Panc1 (cell line): ENCODE results near the gene FCAMR. TPM values are rescaled to one million over a fixed set of nuclear protein-coding genes. Genes with fewer than 3 reads are reported as not detected.

Experiments used
- ATAC-seq: fragments of 200-7000 bp; cut with Tn5 transposase; 2 replicates; pipeline ENCODE4 v1.9.1; 2020; ENCODE audit warnings: mild to moderate bottlenecking, moderate library complexity
- BruUV-seq: library from RNA; stranded (reverse); fragments of 400-500 nt; replicated peaks from 2 replicates; lab custom pipeline; 2021; lab: Mats Ljungman, UMichigan
- CTCF ChIA-PET: fragments of 300-600 bp; sonication (Branson Sonifier 250); formaldehyde crosslinking; loops from one replicate; lab custom pipeline; 2022; ENCODE audit warnings: antibody characterized with exemption; lab: Charles Lee
- POLR2A ChIA-PET: fragments of 300-600 bp; sonication (Branson Sonifier 250); formaldehyde crosslinking; loops from one replicate; lab custom pipeline; 2022; ENCODE audit warnings: antibody characterized with exemption; lab: Charles Lee
- DNase-seq: peaks from one replicate; pipeline ENCODE4 v3.0.0-alpha.2; 2010; ENCODE audit warnings: low read depth, low spot score
- H3K27ac ChIP-seq: 2 replicates; pipeline ENCODE4 v1.5.1; 2011; ENCODE audit warnings: mild to moderate bottlenecking, low read length, inconsistent platforms
- H3K27me3 ChIP-seq: fragments of 200-500 bp; sonication (Bioruptor generic); 2 replicates; pipeline ENCODE4 v1.6.0; 2014; ENCODE audit warnings: low read length, inconsistent platforms; ENCODE audit not compliant: control insufficient read depth, insufficient read depth
- H3K36me3 ChIP-seq: fragments of 200-500 bp; sonication (Bioruptor generic); 2 replicates; pipeline ENCODE4 v1.5.1; 2014; ENCODE audit warnings: inconsistent platforms, mild to moderate bottlenecking, low read length, moderate library complexity; ENCODE audit not compliant: control insufficient read depth, insufficient read depth
- H3K4me1 ChIP-seq: 2 replicates; pipeline ENCODE4 v1.5.1; 2011; ENCODE audit warnings: inconsistent platforms, mild to moderate bottlenecking, low read length, moderate library complexity; ENCODE audit not compliant: control insufficient read depth, insufficient read depth
- H3K4me3 ChIP-seq, 2 experiments: 2 replicates each; pipeline ENCODE4 v1.5.1; 2011 to 2012; ENCODE audit warnings: low read depth in 2 of 2, low read length in 2 of 2, mild to moderate bottlenecking in 2 of 2, inconsistent platforms in 1 of 2, moderate library complexity in 1 of 2
- H3K9me3 ChIP-seq: fragments of 200-500 bp; sonication (Bioruptor generic); 2 replicates; pipeline ENCODE4 v1.5.1; 2014; ENCODE audit warnings: low read depth, mild to moderate bottlenecking, inconsistent platforms, low read length, moderate library complexity; ENCODE audit not compliant: control insufficient read depth, insufficient read depth
- POLR2AphosphoS5 ChIP-seq: IDR thresholded peaks from 2 replicates; pipeline ENCODE4 v1.6.1; 2012; ENCODE audit warnings: mild to moderate bottlenecking, low read depth, low read length, moderate library complexity
- SIN3A ChIP-seq: IDR thresholded peaks from 2 replicates; pipeline ENCODE4 v1.6.1; 2012; ENCODE audit warnings: low read depth, mild to moderate bottlenecking, low read length, moderate library complexity, borderline replicate concordance; ENCODE audit not compliant: insufficient read depth
- TCF7L2 ChIP-seq: IDR thresholded peaks from 2 replicates; pipeline ENCODE4 v1.6.1; 2011; ENCODE audit warnings: mild to moderate bottlenecking, low read depth, low read length, inconsistent platforms
- in situ Hi-C: cut with HindIII; loops from 2 replicates; pipeline ENCODE4 v1.10.0; 2016; ENCODE audit warnings: low sequenced_read_pairs, low pct_unique_long_range_greater_than_20kb
- intact Hi-C: fragments of 100-400 bp; cut with micrococcal nuclease; formaldehyde crosslinking; loops from one replicate; pipeline ENCODE4 v1.10.0; 2022; ENCODE audit not compliant: unreplicated experiment
- total RNA-seq: library from RNA; stranded (reverse); gene quantifications from one replicate; pipeline ENCODE4 v1.2.1, GENCODE V29; 2021; ENCODE audit not compliant: unreplicated experiment
- TF ChIP-seq, protein P1 (sequence below): fragments of 450-650 bp; IDR thresholded peaks from 2 replicates; pipeline ENCODE4 v1.5.1; 2017; ENCODE audit warnings: mild to moderate bottlenecking
- TF ChIP-seq, protein P2 (sequence below), 2 experiments: IDR thresholded peaks; 2 replicates each; pipeline ENCODE4 v1.6.1; 2011 to 2012; ENCODE audit warnings: low read depth in 2 of 2, control low read depth in 1 of 2, low read length in 1 of 2, mild to moderate bottlenecking in 1 of 2, moderate library complexity in 1 of 2; ENCODE audit not compliant: insufficient read depth in 1 of 2

Gene FCAMR
- total RNA-seq, 1 experiment from 2014 or later: not detected

DNA sequence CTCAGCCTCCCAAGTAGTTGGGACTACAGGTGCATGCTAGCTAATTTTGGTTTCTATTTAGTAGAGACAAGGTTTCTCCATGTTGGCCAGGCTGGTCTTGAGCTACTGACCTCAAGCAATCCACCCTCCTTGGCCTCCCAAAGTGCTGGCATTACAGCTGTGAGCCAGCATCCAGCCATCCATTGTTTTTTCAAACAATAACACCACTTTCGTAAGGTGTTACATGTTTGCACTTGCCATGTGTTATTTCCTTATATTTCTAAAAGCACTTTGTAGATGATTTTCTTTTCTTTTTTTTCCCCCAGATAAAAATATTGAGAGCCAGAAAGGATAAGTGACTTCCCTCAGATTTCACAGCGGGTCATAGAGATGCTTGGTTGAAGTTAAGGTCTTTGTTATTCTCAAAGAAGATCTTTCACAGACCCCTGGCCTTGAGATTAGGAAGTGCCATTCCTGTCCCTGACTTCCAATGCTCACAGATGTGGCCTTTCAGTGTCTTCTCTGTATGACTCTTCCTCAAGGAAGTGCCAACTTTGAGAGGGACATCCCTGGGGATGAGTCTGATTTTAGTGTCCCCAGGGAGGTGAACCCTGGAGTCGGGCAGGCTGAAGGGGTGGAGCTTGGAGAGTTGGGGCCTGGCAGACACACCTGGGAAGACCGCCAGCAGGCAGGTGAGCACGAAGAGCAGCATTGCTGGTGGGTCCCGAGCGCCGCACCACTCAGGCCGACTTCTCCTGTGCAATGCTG lies 30.2 kb downstream of the FCAMR start:
- DNase-seq: no peak
- Histone ChIP-seq H3K9me3 (no peaks in the 10 kb centered on the region), H3K4me1 (no peaks in the 10 kb centered on the region), H3K27me3 (peaks cover 3% of the 10 kb centered on the region; the same call in 1 of the 2 replicates), H3K4me3 (no peak overlapping the region), H3K36me3 (no peaks in the 10 kb centered on the region), H3K27ac (no peak overlapping the region)
- intact Hi-C loops (no loop called here), in situ Hi-C loops (no loop called here)
- CTCF ChIA-PET: no interaction called here
- TF ChIP-seq, protein P1, sequence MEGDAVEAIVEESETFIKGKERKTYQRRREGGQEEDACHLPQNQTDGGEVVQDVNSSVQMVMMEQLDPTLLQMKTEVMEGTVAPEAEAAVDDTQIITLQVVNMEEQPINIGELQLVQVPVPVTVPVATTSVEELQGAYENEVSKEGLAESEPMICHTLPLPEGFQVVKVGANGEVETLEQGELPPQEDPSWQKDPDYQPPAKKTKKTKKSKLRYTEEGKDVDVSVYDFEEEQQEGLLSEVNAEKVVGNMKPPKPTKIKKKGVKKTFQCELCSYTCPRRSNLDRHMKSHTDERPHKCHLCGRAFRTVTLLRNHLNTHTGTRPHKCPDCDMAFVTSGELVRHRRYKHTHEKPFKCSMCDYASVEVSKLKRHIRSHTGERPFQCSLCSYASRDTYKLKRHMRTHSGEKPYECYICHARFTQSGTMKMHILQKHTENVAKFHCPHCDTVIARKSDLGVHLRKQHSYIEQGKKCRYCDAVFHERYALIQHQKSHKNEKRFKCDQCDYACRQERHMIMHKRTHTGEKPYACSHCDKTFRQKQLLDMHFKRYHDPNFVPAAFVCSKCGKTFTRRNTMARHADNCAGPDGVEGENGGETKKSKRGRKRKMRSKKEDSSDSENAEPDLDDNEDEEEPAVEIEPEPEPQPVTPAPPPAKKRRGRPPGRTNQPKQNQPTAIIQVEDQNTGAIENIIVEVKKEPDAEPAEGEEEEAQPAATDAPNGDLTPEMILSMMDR: no peak
- BruUV-seq: no TSS peak
- no peak for ATAC-seq
- POLR2A ChIA-PET: no interaction called here

DNA sequence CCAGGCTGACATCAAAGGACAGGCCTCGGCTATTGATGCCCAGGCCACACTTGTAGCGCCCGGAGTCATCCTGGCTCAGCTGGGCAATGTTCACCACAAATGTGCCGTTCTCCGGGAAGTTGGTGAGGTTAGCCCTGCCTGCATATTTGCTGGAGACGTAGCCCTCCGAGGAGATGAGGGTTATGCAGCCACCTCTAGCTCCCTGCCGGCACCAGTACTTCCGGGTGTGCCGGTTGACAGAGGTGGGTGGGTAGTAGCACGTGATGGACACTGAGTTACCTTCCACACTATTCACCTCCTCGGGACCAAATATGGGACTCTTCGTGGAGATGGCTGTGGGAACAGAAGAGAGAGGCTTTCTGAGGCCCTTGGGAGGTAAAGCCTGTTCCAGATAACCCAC lies 31.1 kb downstream of the FCAMR start:
- POLR2A ChIA-PET: no interaction called here
- peaks cover 2% of the 10 kb centered on the region; the same call in 1 of the 2 replicates for H3K27me3 ChIP-seq
- no peaks in the 10 kb centered on the region for H3K36me3 ChIP-seq
- ATAC-seq (no peak), DNase-seq (no peak)
- H3K9me3 ChIP-seq: no peaks in the 10 kb centered on the region
- no peak overlapping the region for H3K27ac ChIP-seq
- H3K4me3 ChIP-seq: no peak overlapping the region
- H3K4me1 ChIP-seq: no peaks in the 10 kb centered on the region
- in situ Hi-C loops: no loop called here
- CTCF ChIA-PET: no interaction called here
- intact Hi-C loops: no loop called here
- no TSS peak for BruUV-seq
- TF ChIP-seq TCF7L2: no peak
- TF ChIP-seq, protein P2, sequence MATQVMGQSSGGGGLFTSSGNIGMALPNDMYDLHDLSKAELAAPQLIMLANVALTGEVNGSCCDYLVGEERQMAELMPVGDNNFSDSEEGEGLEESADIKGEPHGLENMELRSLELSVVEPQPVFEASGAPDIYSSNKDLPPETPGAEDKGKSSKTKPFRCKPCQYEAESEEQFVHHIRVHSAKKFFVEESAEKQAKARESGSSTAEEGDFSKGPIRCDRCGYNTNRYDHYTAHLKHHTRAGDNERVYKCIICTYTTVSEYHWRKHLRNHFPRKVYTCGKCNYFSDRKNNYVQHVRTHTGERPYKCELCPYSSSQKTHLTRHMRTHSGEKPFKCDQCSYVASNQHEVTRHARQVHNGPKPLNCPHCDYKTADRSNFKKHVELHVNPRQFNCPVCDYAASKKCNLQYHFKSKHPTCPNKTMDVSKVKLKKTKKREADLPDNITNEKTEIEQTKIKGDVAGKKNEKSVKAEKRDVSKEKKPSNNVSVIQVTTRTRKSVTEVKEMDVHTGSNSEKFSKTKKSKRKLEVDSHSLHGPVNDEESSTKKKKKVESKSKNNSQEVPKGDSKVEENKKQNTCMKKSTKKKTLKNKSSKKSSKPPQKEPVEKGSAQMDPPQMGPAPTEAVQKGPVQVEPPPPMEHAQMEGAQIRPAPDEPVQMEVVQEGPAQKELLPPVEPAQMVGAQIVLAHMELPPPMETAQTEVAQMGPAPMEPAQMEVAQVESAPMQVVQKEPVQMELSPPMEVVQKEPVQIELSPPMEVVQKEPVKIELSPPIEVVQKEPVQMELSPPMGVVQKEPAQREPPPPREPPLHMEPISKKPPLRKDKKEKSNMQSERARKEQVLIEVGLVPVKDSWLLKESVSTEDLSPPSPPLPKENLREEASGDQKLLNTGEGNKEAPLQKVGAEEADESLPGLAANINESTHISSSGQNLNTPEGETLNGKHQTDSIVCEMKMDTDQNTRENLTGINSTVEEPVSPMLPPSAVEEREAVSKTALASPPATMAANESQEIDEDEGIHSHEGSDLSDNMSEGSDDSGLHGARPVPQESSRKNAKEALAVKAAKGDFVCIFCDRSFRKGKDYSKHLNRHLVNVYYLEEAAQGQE (IDR thresholded peaks at IDR 0.05; ENCODE audit: insufficient read depth in 1 of 2, low read depth in 2 of 2, low read length in 1 of 2): no peak
- no peak for TF ChIP-seq SIN3A
- no peak for TF ChIP-seq POLR2AphosphoS5

DNA sequence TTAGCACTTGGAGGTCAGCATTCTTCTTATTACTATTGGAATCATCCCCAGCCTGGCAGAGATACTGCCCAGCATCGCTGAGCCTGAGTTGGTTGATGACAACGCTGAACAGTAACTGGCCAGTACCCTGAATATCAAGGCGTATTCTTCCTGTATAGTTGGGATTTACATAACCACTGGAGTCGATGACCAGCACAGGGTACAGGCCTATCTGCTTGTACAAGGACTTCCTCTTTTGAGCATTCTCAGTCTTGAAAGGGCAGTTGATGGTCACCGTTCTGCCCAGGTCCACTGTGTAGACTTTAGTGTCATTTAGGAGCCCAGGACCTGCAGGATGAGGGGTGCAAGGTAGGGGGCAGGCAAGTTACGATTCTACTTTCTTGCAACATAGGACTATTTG lies 32.8 kb downstream of the FCAMR start:
- POLR2A ChIA-PET: no interaction called here
- CTCF ChIA-PET: interaction anchor here (1.7 kb wide), 1 partner anchor 42 kb away, joined by 3 read pairs; no protein-coding TSS in a partner anchor
- Histone ChIP-seq H3K27me3 (no peaks in the 10 kb centered on the region), H3K4me1 (no peaks in the 10 kb centered on the region), H3K27ac (no peak overlapping the region), H3K36me3 (no peaks in the 10 kb centered on the region), H3K9me3 (no peaks in the 10 kb centered on the region), H3K4me3 (no peak overlapping the region)
- DNase-seq (no peak), ATAC-seq (no peak)
- intact Hi-C loops (no loop called here), in situ Hi-C loops (no loop called here)
- TF ChIP-seq TCF7L2: no peak
- no peak for TF ChIP-seq POLR2AphosphoS5
- TF ChIP-seq, protein P1: no peak
- TF ChIP-seq SIN3A: no peak
- TF ChIP-seq, protein P2 (IDR thresholded peaks at IDR 0.05; ENCODE audit: insufficient read depth in 1 of 2, low read depth in 2 of 2, low read length in 1 of 2): no peak
- no TSS peak for BruUV-seq
